ENCODE results near the gene PLEKHG4. TPM values are rescaled to one million over a fixed set of nuclear protein-coding genes. Genes with fewer than 3 reads are reported as not detected.

Gene PLEKHG4
- total and polyA plus RNA-seq, 5 donors from 2014 or later, result 1.4 to 10.0 (median 4.0) TPM

GRCh38 chr16:67287960-67288359 lies 8.6 kb downstream of the PLEKHG4 start:
- Mint-ChIP-seq H3K9me3 (no peaks in the 10 kb centered on the region), H3K27me3 (no peaks in the 10 kb centered on the region)
- H3K9me3 ChIP-seq (ENCODE audit: control insufficient read depth in 2 of 2, low read length in 2 of 2), result no peaks in the 10 kb centered on the region

GRCh38 chr16:67291461-67291860 lies 12.1 kb downstream of the PLEKHG4 start:
- H3K27ac Mint-ChIP-seq, result no peak overlapping the region
- no peaks in the 10 kb centered on the region for H3K4me1 ChIP-seq (ENCODE audit: control insufficient read depth, insufficient read depth, low read length, poor library complexity, severe bottlenecking)
- no peaks in the 10 kb centered on the region for H3K27me3 ChIP-seq (ENCODE audit: control insufficient read depth, insufficient read depth, low read length)
- H3K36me3 ChIP-seq (ENCODE audit: control insufficient read depth, insufficient read depth, low read length), result no peaks in the 10 kb centered on the region
- ATAC-seq (ENCODE audit: low read depth in 2 of 2), result no peak
- H3K9me3 Mint-ChIP-seq, result no peaks in the 10 kb centered on the region
- peaks cover 0 to 6% (median 0%) of the 10 kb centered on the region in 4 donors for H3K4me1 Mint-ChIP-seq
- no peak overlapping the region for H3K27ac ChIP-seq (ENCODE audit: insufficient read depth, low read length, poor library complexity, severe bottlenecking)
- DNase-seq, result no peak
- no peaks in the 10 kb centered on the region for H3K9me3 ChIP-seq (ENCODE audit: control insufficient read depth in 2 of 2, low read length in 2 of 2)
- H3K4me3 ChIP-seq (ENCODE audit: low read depth, low read length), result no peak overlapping the region
- H3K4me3 Mint-ChIP-seq, result no peak overlapping the region
- H3K27me3 Mint-ChIP-seq, result no peaks in the 10 kb centered on the region
- H3K36me3 Mint-ChIP-seq, result no peaks in the 10 kb centered on the region

More at GRCh38 chr16:67287960-67288359, 8.6 kb downstream of the PLEKHG4 start:
- no peak overlapping the region for H3K4me3 Mint-ChIP-seq
- Histone ChIP-seq H3K4me1 (ENCODE audit: control insufficient read depth, insufficient read depth, low read length, poor library complexity, severe bottlenecking) (no peaks in the 10 kb centered on the region), H3K27me3 (ENCODE audit: control insufficient read depth, insufficient read depth, low read length) (no peaks in the 10 kb centered on the region), H3K36me3 (ENCODE audit: control insufficient read depth, insufficient read depth, low read length) (no peaks in the 10 kb centered on the region), H3K27ac (ENCODE audit: insufficient read depth, low read length, poor library complexity, severe bottlenecking) (no peak overlapping the region), H3K4me3 (ENCODE audit: low read depth, low read length) (no peak overlapping the region)
- peaks cover 6% of the 10 kb centered on the region for H3K36me3 Mint-ChIP-seq
- H3K4me1 Mint-ChIP-seq, result peaks cover 0 to 3% (median 0%) of the 10 kb centered on the region in 4 donors
- ATAC-seq (ENCODE audit: low read depth in 2 of 2), result no peak
- no peak overlapping the region for H3K27ac Mint-ChIP-seq
- DNase-seq, result no peak

GRCh38 chr16:67294171-67294757 lies 14.9 kb downstream of the PLEKHG4 start:
- Mint-ChIP-seq H3K9me3 (no peaks in the 10 kb centered on the region), H3K27ac (no peak overlapping the region), H3K36me3 (no peaks in the 10 kb centered on the region), H3K4me1 (peaks cover 0 to 6% (median 0%) of the 10 kb centered on the region in 4 donors), H3K27me3 (no peaks in the 10 kb centered on the region), H3K4me3 (no peak overlapping the region)
- no peaks in the 10 kb centered on the region for H3K36me3 ChIP-seq (ENCODE audit: control insufficient read depth, insufficient read depth, low read length)
- ATAC-seq (ENCODE audit: low read depth in 2 of 2), result no peak
- H3K4me1 ChIP-seq (ENCODE audit: control insufficient read depth, insufficient read depth, low read length, poor library complexity, severe bottlenecking), result no peaks in the 10 kb centered on the region
- DNase-seq, result no peak
- no peak overlapping the region for H3K27ac ChIP-seq (ENCODE audit: insufficient read depth, low read length, poor library complexity, severe bottlenecking)
- H3K9me3 ChIP-seq (ENCODE audit: control insufficient read depth in 2 of 2, low read length in 2 of 2), result no peaks in the 10 kb centered on the region
- no peak overlapping the region for H3K4me3 ChIP-seq (ENCODE audit: low read depth, low read length)
- H3K27me3 ChIP-seq (ENCODE audit: control insufficient read depth, insufficient read depth, low read length), result no peaks in the 10 kb centered on the region

GRCh38 chr16:67294938-67295361 lies 15.6 kb downstream of the PLEKHG4 start:
- ATAC-seq (ENCODE audit: low read depth in 2 of 2) (no peak), DNase-seq (no peak)
- no peak overlapping the region for H3K4me3 ChIP-seq (ENCODE audit: low read depth, low read length)
- H3K27me3 Mint-ChIP-seq, result no peaks in the 10 kb centered on the region
- H3K4me1 ChIP-seq (ENCODE audit: control insufficient read depth, insufficient read depth, low read length, poor library complexity, severe bottlenecking), result no peaks in the 10 kb centered on the region
- H3K9me3 ChIP-seq (ENCODE audit: control insufficient read depth in 2 of 2, low read length in 2 of 2), result no peaks in the 10 kb centered on the region
- H3K4me3 Mint-ChIP-seq, result no peak overlapping the region
- H3K36me3 ChIP-seq (ENCODE audit: control insufficient read depth, insufficient read depth, low read length), result no peaks in the 10 kb centered on the region
- no peaks in the 10 kb centered on the region for H3K36me3 Mint-ChIP-seq
- no peaks in the 10 kb centered on the region for H3K9me3 Mint-ChIP-seq
- peak overlapping the region in 1 of 3 donors; percentile 63 for H3K27ac Mint-ChIP-seq
- no peaks in the 10 kb centered on the region for H3K27me3 ChIP-seq (ENCODE audit: control insufficient read depth, insufficient read depth, low read length)
- no peak overlapping the region for H3K27ac ChIP-seq (ENCODE audit: insufficient read depth, low read length, poor library complexity, severe bottlenecking)
- peaks cover 0 to 4% (median 0%) of the 10 kb centered on the region in 4 donors for H3K4me1 Mint-ChIP-seq

- ATAC-seq (ENCODE audit: low read depth in 2 of 2) (no peak), DNase-seq (no peak)
- Histone ChIP-seq H3K4me3 (ENCODE audit: low read depth, low read length) (no peak overlapping the region), H3K36me3 (ENCODE audit: control insufficient read depth, insufficient read depth, low read length) (no peaks in the 10 kb centered on the region), H3K9me3 (ENCODE audit: control insufficient read depth in 2 of 2, low read length in 2 of 2) (no peaks in the 10 kb centered on the region), H3K27ac (ENCODE audit: insufficient read depth, low read length, poor library complexity, severe bottlenecking) (no peak overlapping the region), H3K4me1 (ENCODE audit: control insufficient read depth, insufficient read depth, low read length, poor library complexity, severe bottlenecking) (no peaks in the 10 kb centered on the region), H3K27me3 (ENCODE audit: control insufficient read depth, insufficient read depth, low read length) (no peaks in the 10 kb centered on the region)
- no peak overlapping the region for H3K27ac Mint-ChIP-seq
- peaks cover 0 to 4% (median 0%) of the 10 kb centered on the region in 4 donors for H3K4me1 Mint-ChIP-seq
- H3K4me3 Mint-ChIP-seq, result no peak overlapping the region
- H3K27me3 Mint-ChIP-seq, result no peaks in the 10 kb centered on the region
- H3K36me3 Mint-ChIP-seq, result no peaks in the 10 kb centered on the region
- no peaks in the 10 kb centered on the region for H3K9me3 Mint-ChIP-seq
These were observed 17.1 kb downstream of the PLEKHG4 start for GRCh38 chr16:67296420-67296819.

GRCh38 chr16:67298277-67298676 lies 18.9 kb downstream of the PLEKHG4 start:
- H3K4me3 Mint-ChIP-seq, result no peak overlapping the region
- DNase-seq (no peak), ATAC-seq (ENCODE audit: low read depth in 2 of 2) (no peak)
- Histone ChIP-seq H3K4me1 (ENCODE audit: control insufficient read depth, insufficient read depth, low read length, poor library complexity, severe bottlenecking) (no peaks in the 10 kb centered on the region), H3K9me3 (ENCODE audit: control insufficient read depth in 2 of 2, low read length in 2 of 2) (no peaks in the 10 kb centered on the region), H3K36me3 (ENCODE audit: control insufficient read depth, insufficient read depth, low read length) (no peaks in the 10 kb centered on the region), H3K27ac (ENCODE audit: insufficient read depth, low read length, poor library complexity, severe bottlenecking) (no peak overlapping the region), H3K4me3 (ENCODE audit: low read depth, low read length) (no peak overlapping the region), H3K27me3 (ENCODE audit: control insufficient read depth, insufficient read depth, low read length) (no peaks in the 10 kb centered on the region)
- H3K27ac Mint-ChIP-seq, result no peak overlapping the region
- no peaks in the 10 kb centered on the region for H3K27me3 Mint-ChIP-seq
- H3K9me3 Mint-ChIP-seq, result no peaks in the 10 kb centered on the region
- no peaks in the 10 kb centered on the region for H3K36me3 Mint-ChIP-seq
- H3K4me1 Mint-ChIP-seq, result no peaks in the 10 kb centered on the region

GRCh38 chr16:67299269-67299668 lies 19.9 kb downstream of the PLEKHG4 start:
- H3K9me3 ChIP-seq (ENCODE audit: control insufficient read depth in 2 of 2, low read length in 2 of 2), result no peaks in the 10 kb centered on the region
- no peak overlapping the region for H3K4me3 ChIP-seq (ENCODE audit: low read depth, low read length)
- Mint-ChIP-seq H3K9me3 (no peaks in the 10 kb centered on the region), H3K27me3 (no peaks in the 10 kb centered on the region), H3K4me1 (no peaks in the 10 kb centered on the region), H3K27ac (no peak overlapping the region), H3K36me3 (no peaks in the 10 kb centered on the region), H3K4me3 (no peak overlapping the region)
- no peak overlapping the region for H3K27ac ChIP-seq (ENCODE audit: insufficient read depth, low read length, poor library complexity, severe bottlenecking)
- no peaks in the 10 kb centered on the region for H3K36me3 ChIP-seq (ENCODE audit: control insufficient read depth, insufficient read depth, low read length)
- no peaks in the 10 kb centered on the region for H3K4me1 ChIP-seq (ENCODE audit: control insufficient read depth, insufficient read depth, low read length, poor library complexity, severe bottlenecking)
- ATAC-seq (ENCODE audit: low read depth in 2 of 2), result no peak
- H3K27me3 ChIP-seq (ENCODE audit: control insufficient read depth, insufficient read depth, low read length), result no peaks in the 10 kb centered on the region
- DNase-seq, result no peak

- Histone ChIP-seq H3K4me1 (ENCODE audit: control insufficient read depth, insufficient read depth, low read length, poor library complexity, severe bottlenecking) (no peaks in the 10 kb centered on the region), H3K27me3 (ENCODE audit: control insufficient read depth, insufficient read depth, low read length) (no peaks in the 10 kb centered on the region), H3K9me3 (ENCODE audit: control insufficient read depth in 2 of 2, low read length in 2 of 2) (no peaks in the 10 kb centered on the region), H3K27ac (ENCODE audit: insufficient read depth, low read length, poor library complexity, severe bottlenecking) (no peak overlapping the region), H3K4me3 (ENCODE audit: low read depth, low read length) (no peak overlapping the region), H3K36me3 (ENCODE audit: control insufficient read depth, insufficient read depth, low read length) (no peaks in the 10 kb centered on the region)
- no peaks in the 10 kb centered on the region for H3K27me3 Mint-ChIP-seq
- DNase-seq, result no peak
- H3K4me3 Mint-ChIP-seq, result no peak overlapping the region
- no peak for ATAC-seq (ENCODE audit: low read depth in 2 of 2)
- H3K9me3 Mint-ChIP-seq, result no peaks in the 10 kb centered on the region
- no peaks in the 10 kb centered on the region for H3K36me3 Mint-ChIP-seq
- no peaks in the 10 kb centered on the region for H3K4me1 Mint-ChIP-seq
- no peak overlapping the region for H3K27ac Mint-ChIP-seq
These were observed 21.9 kb downstream of the PLEKHG4 start for GRCh38 chr16:67301080-67301782.
